Chondrocyte (in vitro differentiated cells): ENCODE results near the gene TAF15. TPM values are rescaled to one million over a fixed set of nuclear protein-coding genes. Genes with fewer than 3 reads are reported as not detected.

Experiments
- DNase-seq: peaks from one replicate; pipeline ENCODE4 v3.0.0; 2021; ENCODE audit warnings: mixed read lengths, low spot score
- H3K27ac Mint-ChIP-seq: one replicate; pipeline ENCODE4 v1.8.0; 2021; ENCODE audit warnings: mild to moderate bottlenecking, moderate library complexity, mixed read lengths; ENCODE audit not compliant: unreplicated experiment
- H3K27me3 Mint-ChIP-seq: 2 replicates; pipeline ENCODE4 v1.8.0; 2021; ENCODE audit warnings: low read depth, mixed read lengths
- H3K36me3 Mint-ChIP-seq: 2 replicates; pipeline ENCODE4 v1.8.0; 2021; ENCODE audit warnings: low read depth, mixed read lengths
- H3K4me1 Mint-ChIP-seq: 2 replicates; pipeline ENCODE4 v1.8.0; 2021; ENCODE audit warnings: low read depth, mild to moderate bottlenecking, mixed read lengths
- H3K4me3 Mint-ChIP-seq: one replicate; pipeline ENCODE4 v1.8.0; 2021; ENCODE audit warnings: mild to moderate bottlenecking, moderate library complexity, mixed read lengths; ENCODE audit not compliant: unreplicated experiment
- H3K9me3 Mint-ChIP-seq: 2 replicates; pipeline ENCODE4 v1.8.0; 2021; ENCODE audit warnings: low read depth, mixed read lengths
- total RNA-seq: library from RNA; stranded (reverse); gene quantifications from 3 replicates; pipeline ENCODE4 v1.2.1, GENCODE V29; 2021
- TF ChIP-seq, protein P1 (sequence below): fragments of 200-600 bp; sonication (generic); IDR thresholded peaks from 2 replicates; pipeline ENCODE4 v1.5.0; 2021; ENCODE audit warnings: antibody characterized with exemption, mild to moderate bottlenecking, moderate library complexity

TAF15 gene
- total RNA-seq, 1 donor from 2014 or later = 135 TPM

- H3K27ac Mint-ChIP-seq = no peak overlapping the region
- no peaks in the 10 kb centered on the region for H3K27me3 Mint-ChIP-seq
- no peaks in the 10 kb centered on the region for H3K36me3 Mint-ChIP-seq
- no peak for DNase-seq
- no peaks in the 10 kb centered on the region for H3K9me3 Mint-ChIP-seq
- H3K4me3 Mint-ChIP-seq = no peak overlapping the region
- H3K4me1 Mint-ChIP-seq = peaks cover 15% of the 10 kb centered on the region
- TF ChIP-seq, protein P1, sequence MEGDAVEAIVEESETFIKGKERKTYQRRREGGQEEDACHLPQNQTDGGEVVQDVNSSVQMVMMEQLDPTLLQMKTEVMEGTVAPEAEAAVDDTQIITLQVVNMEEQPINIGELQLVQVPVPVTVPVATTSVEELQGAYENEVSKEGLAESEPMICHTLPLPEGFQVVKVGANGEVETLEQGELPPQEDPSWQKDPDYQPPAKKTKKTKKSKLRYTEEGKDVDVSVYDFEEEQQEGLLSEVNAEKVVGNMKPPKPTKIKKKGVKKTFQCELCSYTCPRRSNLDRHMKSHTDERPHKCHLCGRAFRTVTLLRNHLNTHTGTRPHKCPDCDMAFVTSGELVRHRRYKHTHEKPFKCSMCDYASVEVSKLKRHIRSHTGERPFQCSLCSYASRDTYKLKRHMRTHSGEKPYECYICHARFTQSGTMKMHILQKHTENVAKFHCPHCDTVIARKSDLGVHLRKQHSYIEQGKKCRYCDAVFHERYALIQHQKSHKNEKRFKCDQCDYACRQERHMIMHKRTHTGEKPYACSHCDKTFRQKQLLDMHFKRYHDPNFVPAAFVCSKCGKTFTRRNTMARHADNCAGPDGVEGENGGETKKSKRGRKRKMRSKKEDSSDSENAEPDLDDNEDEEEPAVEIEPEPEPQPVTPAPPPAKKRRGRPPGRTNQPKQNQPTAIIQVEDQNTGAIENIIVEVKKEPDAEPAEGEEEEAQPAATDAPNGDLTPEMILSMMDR = no peak
Observed at GRCh38 chr17:35870906-35871819, 61.9 kb downstream of the TAF15 start.

GRCh38 chr17:35872196-35872980 lies 63.1 kb downstream of the TAF15 start:
- H3K27me3 Mint-ChIP-seq = no peaks in the 10 kb centered on the region
- DNase-seq = no peak
- H3K27ac Mint-ChIP-seq = no peak overlapping the region
- H3K36me3 Mint-ChIP-seq = no peaks in the 10 kb centered on the region
- TF ChIP-seq, protein P1 = no peak
- H3K4me3 Mint-ChIP-seq = no peak overlapping the region
- H3K9me3 Mint-ChIP-seq = no peaks in the 10 kb centered on the region
- peaks cover 11% of the 10 kb centered on the region for H3K4me1 Mint-ChIP-seq

DNA sequence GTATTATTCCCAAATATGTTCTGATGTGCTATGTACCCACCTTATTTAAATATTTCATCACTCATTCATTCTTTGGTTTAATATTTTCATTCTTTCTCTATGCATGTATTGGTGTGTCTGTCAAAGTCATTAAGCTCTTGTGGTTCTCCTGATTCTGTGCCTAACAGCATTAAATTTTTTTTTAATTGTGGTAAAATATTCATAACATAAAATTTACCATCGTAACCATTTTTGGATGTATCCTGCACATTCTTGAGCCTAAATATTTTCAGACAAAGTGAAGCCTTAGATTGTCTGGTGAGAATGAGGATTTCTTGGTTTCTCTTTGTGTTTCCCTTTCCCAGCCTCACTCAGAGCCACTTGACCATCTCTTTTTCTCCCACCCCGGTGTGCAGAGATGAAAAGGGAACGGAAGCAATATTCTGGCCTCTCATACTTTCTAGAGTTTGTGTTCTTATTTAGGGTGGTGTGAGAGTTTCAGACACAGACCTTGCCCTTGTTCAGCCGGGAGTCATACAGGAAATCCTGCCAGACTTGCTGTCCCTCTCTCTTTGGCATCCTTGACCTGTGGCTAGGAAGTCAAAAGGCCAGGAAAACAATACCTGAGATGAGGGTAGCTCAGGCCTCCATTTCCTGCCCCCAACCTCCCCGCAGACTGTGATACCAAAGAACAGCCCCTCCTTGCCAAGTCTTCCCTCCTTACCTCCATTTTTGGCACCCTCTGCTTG lies 66.0 kb downstream of the TAF15 start:
- no peak for DNase-seq
- peaks cover 13% of the 10 kb centered on the region for H3K4me1 Mint-ChIP-seq
- H3K27me3 Mint-ChIP-seq = no peaks in the 10 kb centered on the region
- no peaks in the 10 kb centered on the region for H3K36me3 Mint-ChIP-seq
- H3K27ac Mint-ChIP-seq = no peak overlapping the region
- no peak overlapping the region for H3K4me3 Mint-ChIP-seq
- H3K9me3 Mint-ChIP-seq = no peaks in the 10 kb centered on the region
- TF ChIP-seq, protein P1 = no peak

GRCh38 chr17:35875800-35876139 lies 66.5 kb downstream of the TAF15 start:
- H3K27me3 Mint-ChIP-seq = no peaks in the 10 kb centered on the region
- H3K4me1 Mint-ChIP-seq = peaks cover 13% of the 10 kb centered on the region
- TF ChIP-seq, protein P1 = no peak
- H3K36me3 Mint-ChIP-seq = no peaks in the 10 kb centered on the region
- H3K9me3 Mint-ChIP-seq = no peaks in the 10 kb centered on the region
- no peak overlapping the region for H3K27ac Mint-ChIP-seq
- no peak for DNase-seq
- H3K4me3 Mint-ChIP-seq = no peak overlapping the region

GRCh38 chr17:35876534-35876933 lies 67.2 kb downstream of the TAF15 start:
- no peak for DNase-seq
- Mint-ChIP-seq H3K4me3 (no peak overlapping the region), H3K4me1 (peaks cover 13% of the 10 kb centered on the region), H3K9me3 (no peaks in the 10 kb centered on the region), H3K27me3 (no peaks in the 10 kb centered on the region), H3K27ac (no peak overlapping the region), H3K36me3 (no peaks in the 10 kb centered on the region)
- TF ChIP-seq, protein P1 = no peak
